ENCODE data around the gene SLC39A11.

DNA sequence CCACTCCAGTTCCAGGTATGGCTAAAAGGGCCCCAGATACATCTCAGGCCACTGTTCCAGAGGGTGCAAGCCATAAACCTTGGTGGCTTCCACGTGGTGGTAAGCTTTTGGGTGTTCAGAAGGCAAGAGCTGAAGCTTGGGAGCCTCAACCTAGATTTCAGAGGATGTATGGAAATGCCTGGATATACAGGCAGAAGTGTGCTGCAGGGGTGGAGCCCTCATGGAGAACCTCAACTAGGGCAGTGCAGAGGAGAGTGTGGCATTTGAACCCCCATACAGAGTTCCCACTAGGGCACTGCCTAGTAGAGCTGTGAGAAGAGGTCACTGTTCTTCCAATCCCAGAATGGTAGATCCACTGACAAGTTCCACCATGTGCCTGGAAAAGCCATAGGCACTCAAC lies 267.3 kb downstream of the SLC39A11 start:
- TF ChIP-seq EZH2 (IDR thresholded peaks at IDR 0.05; ENCODE audit: low read depth): no peak
- TF ChIP-seq, protein P1, sequence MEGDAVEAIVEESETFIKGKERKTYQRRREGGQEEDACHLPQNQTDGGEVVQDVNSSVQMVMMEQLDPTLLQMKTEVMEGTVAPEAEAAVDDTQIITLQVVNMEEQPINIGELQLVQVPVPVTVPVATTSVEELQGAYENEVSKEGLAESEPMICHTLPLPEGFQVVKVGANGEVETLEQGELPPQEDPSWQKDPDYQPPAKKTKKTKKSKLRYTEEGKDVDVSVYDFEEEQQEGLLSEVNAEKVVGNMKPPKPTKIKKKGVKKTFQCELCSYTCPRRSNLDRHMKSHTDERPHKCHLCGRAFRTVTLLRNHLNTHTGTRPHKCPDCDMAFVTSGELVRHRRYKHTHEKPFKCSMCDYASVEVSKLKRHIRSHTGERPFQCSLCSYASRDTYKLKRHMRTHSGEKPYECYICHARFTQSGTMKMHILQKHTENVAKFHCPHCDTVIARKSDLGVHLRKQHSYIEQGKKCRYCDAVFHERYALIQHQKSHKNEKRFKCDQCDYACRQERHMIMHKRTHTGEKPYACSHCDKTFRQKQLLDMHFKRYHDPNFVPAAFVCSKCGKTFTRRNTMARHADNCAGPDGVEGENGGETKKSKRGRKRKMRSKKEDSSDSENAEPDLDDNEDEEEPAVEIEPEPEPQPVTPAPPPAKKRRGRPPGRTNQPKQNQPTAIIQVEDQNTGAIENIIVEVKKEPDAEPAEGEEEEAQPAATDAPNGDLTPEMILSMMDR (conservative IDR thresholded peaks at IDR 0.05): no peak

Measured in PC-9 (cell line).